Testis (tissue), 5 donors: ENCODE data around the gene SCARF1. TPM values are rescaled to one million over a fixed set of nuclear protein-coding genes. Genes with fewer than 3 reads are reported as not detected.
A peak's percentile ranks its signal among the peaks of the same experiment; 100 is the strongest.
"Not testable (repeated sequence)": the region's sequence is repeated elsewhere in the genome, so short reads cannot be mapped to it uniquely, and the experiment has no call there.

Experiments used
- DNase-seq: peaks from one replicate; pipeline ENCODE4 v3.0.0-alpha.2; 2019
- H3K27ac ChIP-seq, 2 donors: fragments of 200-600 bp; sonication (generic); one replicate each; pipeline ENCODE4 v1.5.1; 2019
- H3K27me3 ChIP-seq: fragments of 200-600 bp; sonication (generic); one replicate; pipeline ENCODE4 v1.5.1; 2019
- H3K36me3 ChIP-seq: fragments of 200-600 bp; sonication (generic); one replicate; pipeline ENCODE4 v1.5.1; 2017; ENCODE audit warnings: low read depth; ENCODE audit errors: missing control alignments
- H3K4me1 ChIP-seq: fragments of 200-600 bp; sonication (generic); one replicate; pipeline ENCODE4 v1.5.1; 2019
- H3K4me3 ChIP-seq, 2 donors: fragments of 200-600 bp; sonication (generic); one replicate each; pipeline ENCODE4 v1.5.1; 2017 to 2019
- H3K9me3 ChIP-seq: fragments of 200-600 bp; sonication (generic); one replicate; pipeline ENCODE4 v1.5.1; 2017
- POLR2A ChIP-seq: fragments of 450-650 bp; IDR thresholded peaks from one replicate; pipeline ENCODE4 v1.6.1; 2017; ENCODE audit warnings: antibody characterized with exemption, mild to moderate bottlenecking, moderate library complexity
- WGBS, 2 donors: methylation state at CpG; one replicate each; pipeline ENCODE4 v1.1.5; 2018; 5-methylcytosine and 5-hydroxymethylcytosine counted together
- intact Hi-C: fragments of 100-400 bp; cut with DNase I; formaldehyde crosslinking; loops from one replicate; pipeline ENCODE4 v1.15.1; 2023; ENCODE audit warnings: low total_unique reads
- long read RNA-seq, 2 donors: transcript quantifications; one replicate each; lab custom pipeline, GENCODE V29; 2026
- polyA plus RNA-seq: library from polyadenylated mRNA; stranded (reverse); fragments of 350-450 nt; fragmentation: Illumina TruSeq; extraction: RNeasy Lipid Tissue Mini Kit (QIAGEN cat#74804); gene quantifications from one replicate; pipeline ENCODE4 v1.2.3, GENCODE V29; 2014; ENCODE audit warnings: low read depth, low replicate concordance; ENCODE audit not compliant: insufficient read depth
- total RNA-seq, 2 donors: library from RNA; depleted of rRNA; stranded (reverse); fragments of >200 nt; gene quantifications; one replicate each; pipeline ENCODE4 v1.2.3, GENCODE V29; 2016
- TF ChIP-seq, protein P1 (sequence below), 3 experiments: fragments of 450-650 bp in 2 of 3; fragments of 200-600 bp in 1 of 3; sonication (generic) in 1 of 3; IDR thresholded peaks; one replicate each; pipeline ENCODE4 v1.5.1; 2016 to 2019; ENCODE audit warnings: antibody characterized with exemption in 3 of 3, mild to moderate bottlenecking in 2 of 3, moderate library complexity in 1 of 3

SCARF1 gene, protein sequence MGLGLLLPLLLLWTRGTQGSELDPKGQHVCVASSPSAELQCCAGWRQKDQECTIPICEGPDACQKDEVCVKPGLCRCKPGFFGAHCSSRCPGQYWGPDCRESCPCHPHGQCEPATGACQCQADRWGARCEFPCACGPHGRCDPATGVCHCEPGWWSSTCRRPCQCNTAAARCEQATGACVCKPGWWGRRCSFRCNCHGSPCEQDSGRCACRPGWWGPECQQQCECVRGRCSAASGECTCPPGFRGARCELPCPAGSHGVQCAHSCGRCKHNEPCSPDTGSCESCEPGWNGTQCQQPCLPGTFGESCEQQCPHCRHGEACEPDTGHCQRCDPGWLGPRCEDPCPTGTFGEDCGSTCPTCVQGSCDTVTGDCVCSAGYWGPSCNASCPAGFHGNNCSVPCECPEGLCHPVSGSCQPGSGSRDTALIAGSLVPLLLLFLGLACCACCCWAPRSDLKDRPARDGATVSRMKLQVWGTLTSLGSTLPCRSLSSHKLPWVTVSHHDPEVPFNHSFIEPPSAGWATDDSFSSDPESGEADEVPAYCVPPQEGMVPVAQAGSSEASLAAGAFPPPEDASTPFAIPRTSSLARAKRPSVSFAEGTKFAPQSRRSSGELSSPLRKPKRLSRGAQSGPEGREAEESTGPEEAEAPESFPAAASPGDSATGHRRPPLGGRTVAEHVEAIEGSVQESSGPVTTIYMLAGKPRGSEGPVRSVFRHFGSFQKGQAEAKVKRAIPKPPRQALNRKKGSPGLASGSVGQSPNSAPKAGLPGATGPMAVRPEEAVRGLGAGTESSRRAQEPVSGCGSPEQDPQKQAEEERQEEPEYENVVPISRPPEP
- total RNA-seq: 10 to 100 TPM in 1 of 2 donors, 1 to 10 TPM in 1; 9.3 to 11.6 TPM
- 4.7 TPM for polyA plus RNA-seq
- long read RNA-seq, donor 1, partial matches to known transcripts: 0 of 1 reads
- long read RNA-seq, donor 1, other reads (novel, unspliced or antisense): 0 of 1 reads
- long read RNA-seq, donor 2, partial matches to known transcripts: 0 of 2 reads
- long read RNA-seq, donor 2, other reads (novel, unspliced or antisense): 0 of 2 reads

DNA sequence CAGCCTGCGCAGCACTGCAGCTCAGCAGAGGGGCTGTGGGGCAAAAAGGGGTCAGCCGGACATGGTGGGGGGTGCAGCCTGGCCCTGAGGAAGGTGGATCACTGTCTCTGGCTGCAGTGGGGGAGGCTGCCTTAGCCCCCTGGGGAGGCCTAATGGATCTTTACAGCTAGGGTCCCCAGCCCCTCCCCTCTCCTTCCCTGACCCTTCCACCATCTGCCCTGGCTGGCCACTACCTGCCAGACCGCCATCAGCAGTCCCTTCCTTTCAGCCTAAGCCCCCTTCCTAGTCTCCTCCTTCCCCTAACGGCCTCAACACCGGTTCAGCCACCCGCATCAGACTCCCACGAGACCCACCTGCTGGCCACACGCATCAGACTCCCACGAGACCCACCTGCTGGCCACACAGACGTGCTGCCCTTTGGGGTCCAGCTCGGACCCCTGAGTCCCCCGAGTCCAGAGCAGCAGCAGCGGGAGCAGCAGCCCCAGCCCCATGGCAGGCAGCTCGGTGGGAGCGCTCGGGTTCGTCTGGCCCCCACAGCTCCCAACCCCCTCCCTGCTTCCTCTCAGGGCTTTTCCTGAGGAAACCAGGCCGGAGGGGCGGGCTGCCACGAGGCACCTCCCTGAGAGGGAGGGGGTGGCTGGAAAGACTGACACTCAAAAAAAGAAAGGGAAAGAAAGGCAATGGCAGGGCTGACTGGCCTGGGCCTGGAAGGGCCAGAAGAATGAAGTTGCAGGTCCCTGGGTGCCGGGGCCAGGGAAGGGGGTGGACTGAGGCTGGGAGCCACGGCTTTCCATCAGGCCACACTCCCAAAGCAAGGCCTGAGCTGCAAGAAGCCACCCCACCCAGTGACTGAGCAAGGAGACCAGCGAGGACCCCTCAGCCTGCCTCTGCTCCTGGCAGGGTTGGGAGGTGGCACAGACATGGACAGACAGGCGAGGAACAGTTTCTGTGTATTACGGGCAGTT is at the start of gene SCARF1:
Gene SCARF1, minus strand, starts transcription at position 526 of the 965 bp plus-strand sequence. Its CDS starts 35 bp downstream, at position 491.
- 76 to 82% methylated on average over 24 to 25 of the region's 25 CpGs for WGBS, 2 donors
- peak within 1 kb of the TSS in 1 of 2 donors; percentile 21 for H3K4me3 ChIP-seq
- no peak for TF ChIP-seq POLR2A
- TF ChIP-seq, protein P1, sequence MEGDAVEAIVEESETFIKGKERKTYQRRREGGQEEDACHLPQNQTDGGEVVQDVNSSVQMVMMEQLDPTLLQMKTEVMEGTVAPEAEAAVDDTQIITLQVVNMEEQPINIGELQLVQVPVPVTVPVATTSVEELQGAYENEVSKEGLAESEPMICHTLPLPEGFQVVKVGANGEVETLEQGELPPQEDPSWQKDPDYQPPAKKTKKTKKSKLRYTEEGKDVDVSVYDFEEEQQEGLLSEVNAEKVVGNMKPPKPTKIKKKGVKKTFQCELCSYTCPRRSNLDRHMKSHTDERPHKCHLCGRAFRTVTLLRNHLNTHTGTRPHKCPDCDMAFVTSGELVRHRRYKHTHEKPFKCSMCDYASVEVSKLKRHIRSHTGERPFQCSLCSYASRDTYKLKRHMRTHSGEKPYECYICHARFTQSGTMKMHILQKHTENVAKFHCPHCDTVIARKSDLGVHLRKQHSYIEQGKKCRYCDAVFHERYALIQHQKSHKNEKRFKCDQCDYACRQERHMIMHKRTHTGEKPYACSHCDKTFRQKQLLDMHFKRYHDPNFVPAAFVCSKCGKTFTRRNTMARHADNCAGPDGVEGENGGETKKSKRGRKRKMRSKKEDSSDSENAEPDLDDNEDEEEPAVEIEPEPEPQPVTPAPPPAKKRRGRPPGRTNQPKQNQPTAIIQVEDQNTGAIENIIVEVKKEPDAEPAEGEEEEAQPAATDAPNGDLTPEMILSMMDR (IDR thresholded peaks at IDR 0.05): no peak
- H3K27ac ChIP-seq: peak within 1 kb of the TSS; percentile 31 to 59
- H3K36me3 ChIP-seq: no peaks in the 10 kb centered on the region
- intact Hi-C loops: loop anchor here (5.0 kb wide), 1 partner anchor 68 kb away; no protein-coding TSS in a partner anchor
- no peaks in the 10 kb centered on the region for H3K27me3 ChIP-seq
- peak; percentile 36 for DNase-seq
- H3K4me1 ChIP-seq: peaks cover 21% of the 10 kb centered on the region
- no peaks in the 10 kb centered on the region for H3K9me3 ChIP-seq

DNA sequence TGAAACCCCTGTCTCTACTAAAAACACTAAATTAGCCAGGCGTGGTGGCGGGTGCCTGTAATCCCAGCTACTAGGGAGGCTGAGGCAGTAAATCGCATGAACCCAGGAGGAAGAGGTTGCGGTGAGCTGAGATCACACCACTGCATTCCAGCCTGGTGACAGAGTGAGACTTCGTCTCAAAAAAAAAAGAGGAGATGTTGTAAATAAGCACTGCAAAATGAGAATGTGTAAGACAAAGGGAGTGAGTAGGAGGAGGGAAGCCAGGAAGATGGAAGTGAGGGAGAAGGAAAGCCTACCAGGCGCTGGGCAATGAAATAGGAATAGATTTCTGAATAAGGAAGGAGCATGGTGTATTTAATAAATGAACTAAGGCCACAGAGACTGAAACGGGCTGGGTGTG is 47.8 kb upstream of the SCARF1 start:
- H3K27ac ChIP-seq: no peak overlapping the region
- 93 to 96% methylated on average over 7 of the region's 7 CpGs for WGBS, 2 donors

DNA sequence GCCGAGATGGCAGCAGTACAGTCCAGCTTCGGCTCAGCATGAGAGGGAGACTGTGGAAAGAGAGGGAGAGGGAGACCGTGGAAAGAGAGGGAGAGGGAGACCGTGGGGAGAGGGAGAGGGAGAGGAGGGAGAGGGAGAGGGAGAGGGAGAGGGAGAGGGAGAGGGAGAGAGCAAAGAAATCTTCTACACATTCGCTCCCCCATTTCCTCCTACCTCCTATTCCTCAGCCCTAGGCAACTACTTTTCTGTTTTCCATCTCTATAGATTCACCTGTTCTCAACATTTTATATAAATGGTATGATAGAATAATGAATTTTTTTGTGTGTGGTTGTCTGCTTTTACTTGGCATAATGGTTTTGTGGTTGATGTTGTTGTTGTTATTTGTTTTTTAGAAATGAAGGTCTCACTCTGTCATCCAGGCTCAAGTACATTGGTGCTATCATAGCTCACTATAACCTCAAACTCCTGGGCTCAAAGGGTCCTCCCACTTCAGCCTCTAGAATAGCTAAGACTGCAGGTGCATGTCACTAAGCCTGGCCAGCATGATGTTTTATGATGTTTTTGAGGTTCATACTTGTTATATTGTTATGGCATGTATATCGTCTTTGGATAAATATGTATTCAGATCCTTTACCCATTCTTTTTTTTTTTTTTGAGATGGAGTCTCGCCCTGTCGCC is 45.2 kb upstream of the SCARF1 start:
- intact Hi-C loops: no loop called here
- H3K4me3 ChIP-seq: no peak overlapping the region
- no peaks in the 10 kb centered on the region for H3K36me3 ChIP-seq
- H3K27ac ChIP-seq: no peak overlapping the region
- TF ChIP-seq, protein P1 (IDR thresholded peaks at IDR 0.05): no peak
- no peak for TF ChIP-seq POLR2A
- H3K9me3 ChIP-seq: no peaks in the 10 kb centered on the region
- H3K4me1 ChIP-seq: no peaks in the 10 kb centered on the region
- 67 to 72% methylated on average over 7 of the region's 8 CpGs for WGBS, 2 donors
- no peak for DNase-seq
- H3K27me3 ChIP-seq: no peaks in the 10 kb centered on the region

More for the DNA sequence above, 47.8 kb upstream of the SCARF1 start:
- no peak for DNase-seq
- Histone ChIP-seq H3K9me3 (no peaks in the 10 kb centered on the region), H3K36me3 (no peaks in the 10 kb centered on the region), H3K27me3 (no peaks in the 10 kb centered on the region), H3K4me3 (no peak overlapping the region), H3K4me1 (no peaks in the 10 kb centered on the region)
- intact Hi-C loops: no loop called here
- TF ChIP-seq, protein P1 (IDR thresholded peaks at IDR 0.05): no peak
- TF ChIP-seq POLR2A: no peak

DNA sequence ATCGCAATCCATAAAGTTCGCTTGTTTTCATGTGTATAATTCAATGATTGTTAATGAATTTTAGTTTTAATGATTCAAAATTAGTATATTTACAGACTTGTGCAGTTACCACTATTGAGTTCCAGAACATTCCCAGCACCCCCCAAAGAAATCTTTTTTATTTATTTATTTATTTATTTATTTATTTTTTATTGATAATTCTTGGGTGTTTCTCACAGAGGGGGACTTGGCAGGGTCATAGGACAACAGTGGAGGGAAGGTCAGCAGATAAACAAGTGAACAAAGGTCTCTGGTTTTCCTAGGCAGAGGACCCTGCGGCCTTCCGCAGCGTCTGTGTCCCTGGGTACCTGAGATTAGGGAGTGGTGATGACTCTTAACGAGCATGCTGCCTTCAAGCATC is 42.9 kb upstream of the SCARF1 start:
- 69% methylated on average over 6 of the region's 6 CpGs for WGBS, 2 donors
- intact Hi-C loops: not testable (repeated sequence)

More for the DNA sequence above, 42.9 kb upstream of the SCARF1 start:
- H3K27me3 ChIP-seq, DNase-seq, H3K36me3 ChIP-seq, H3K27ac ChIP-seq, H3K9me3 ChIP-seq, H3K4me3 ChIP-seq: not testable (repeated sequence)
- H3K4me1 ChIP-seq: peaks cover 10% of the 10 kb centered on the region
